OCI-LY1 (cell line): ENCODE data around the gene SH3BGRL2.
"Not testable (repeated sequence)": the region's sequence is repeated elsewhere in the genome, so short reads cannot be mapped to it uniquely, and the experiment has no call there.

Experiments
- H2AFZ ChIP-seq: fragments of 200-600 bp; sonication (generic), shearing (Covaris generic); 2 replicates; pipeline ENCODE4 v1.6.0; 2014; ENCODE audit warnings: antibody characterized with exemption, mild to moderate bottlenecking, low read length
- H3F3A ChIP-seq: fragments of 200-600 bp; sonication (generic), shearing (Covaris generic); 2 replicates; pipeline ENCODE4 v1.6.0; 2014; ENCODE audit warnings: mild to moderate bottlenecking, antibody characterized with exemption, low read length, moderate library complexity; ENCODE audit not compliant: insufficient read depth
- H3K27ac ChIP-seq: fragments of 200-600 bp; sonication (generic); 2 replicates; pipeline ENCODE4 v1.5.1; 2014; ENCODE audit warnings: low read length, mixed run types, mild to moderate bottlenecking, low read depth; ENCODE audit not compliant: poor library complexity, severe bottlenecking
- H3K27me3 ChIP-seq: fragments of 200-600 bp; sonication (generic); 2 replicates; pipeline ENCODE4 v1.6.0; 2014; ENCODE audit warnings: antibody characterized with exemption, mild to moderate bottlenecking, low read length, moderate library complexity; ENCODE audit not compliant: insufficient read depth
- H3K36me3 ChIP-seq: fragments of 200-600 bp; sonication (generic); 2 replicates; pipeline ENCODE4 v1.6.1; 2014; ENCODE audit warnings: mild to moderate bottlenecking, antibody characterized with exemption, low read length, moderate library complexity, mixed read lengths; ENCODE audit not compliant: insufficient read depth
- H3K4me1 ChIP-seq: fragments of 200-600 bp; sonication (generic); 2 replicates; pipeline ENCODE4 v1.5.1; 2014; ENCODE audit warnings: mild to moderate bottlenecking, low read length, moderate library complexity; ENCODE audit not compliant: insufficient read depth, severe bottlenecking
- H3K4me2 ChIP-seq: fragments of 200-600 bp; sonication (generic), shearing (Covaris generic); 2 replicates; pipeline ENCODE4 v1.6.1; 2014; ENCODE audit warnings: low read length
- H3K4me3 ChIP-seq: fragments of 200-600 bp; sonication (generic); 2 replicates; pipeline ENCODE4 v1.5.1; 2014; ENCODE audit warnings: low read length, low read depth, mild to moderate bottlenecking, mixed read lengths; ENCODE audit not compliant: poor library complexity, severe bottlenecking
- H3K79me2 ChIP-seq: fragments of 200-600 bp; shearing (Covaris generic); 2 replicates; pipeline ENCODE4 v1.6.1; 2016; ENCODE audit warnings: mixed run types, low read length, mixed read lengths; ENCODE audit not compliant: insufficient read depth
- H3K9ac ChIP-seq: fragments of 200-600 bp; sonication (generic), shearing (Covaris generic); 2 replicates; pipeline ENCODE4 v1.6.1; 2014; ENCODE audit warnings: mild to moderate bottlenecking, low read length, mixed read lengths
- H3K9me2 ChIP-seq: fragments of 200-600 bp; sonication (generic), shearing (Covaris generic); 2 replicates; pipeline ENCODE4 v1.6.1; 2014; ENCODE audit warnings: low read depth, mild to moderate bottlenecking, low read length, mixed read lengths
- H3K9me3 ChIP-seq: fragments of 200-600 bp; shearing (Covaris generic); 2 replicates; pipeline ENCODE4 v1.6.1; 2014; ENCODE audit warnings: low read length, mixed read lengths
- H4K20me1 ChIP-seq: fragments of 200-600 bp; sonication (generic), shearing (Covaris generic); 2 replicates; pipeline ENCODE4 v1.6.0; 2016; ENCODE audit warnings: mild to moderate bottlenecking, low read length; ENCODE audit not compliant: insufficient read depth
- CTCF ChIP-seq: fragments of 200-600 bp; sonication (generic), shearing (Covaris generic); IDR thresholded peaks from 2 replicates; pipeline ENCODE4 v1.5.1; 2017; ENCODE audit warnings: mild to moderate bottlenecking, antibody characterized with exemption, low read length, moderate library complexity, mixed read lengths
- EZH2 ChIP-seq: fragments of 200-600 bp; sonication (generic), shearing (Covaris generic); IDR thresholded peaks from 2 replicates; pipeline ENCODE4 v1.8.0; 2017; ENCODE audit warnings: borderline replicate concordance, mixed run types, mild to moderate bottlenecking, antibody characterized with exemption, low read length, moderate library complexity, mixed read lengths

SH3BGRL2 gene

GRCh38 chr6:79735183-79735582 lies 104.1 kb downstream of the SH3BGRL2 start:
- Histone ChIP-seq H3K9me3 (no peaks in the 10 kb centered on the region), H3K79me2 (no peaks in the 10 kb centered on the region), H3K27ac (no peak overlapping the region), H3F3A (no peaks in the 10 kb centered on the region), H3K36me3 (no peaks in the 10 kb centered on the region), H3K4me2 (no peak overlapping the region), H3K27me3 (no peaks in the 10 kb centered on the region), H3K9me2 (no peaks in the 10 kb centered on the region), H4K20me1 (no peaks in the 10 kb centered on the region), H3K4me1 (no peaks in the 10 kb centered on the region), H3K4me3 (no peak overlapping the region), H3K9ac (no peak overlapping the region), H2AFZ (no peak overlapping the region)
- TF ChIP-seq EZH2 = no peak
- TF ChIP-seq CTCF = no peak

GRCh38 chr6:79737172-79737571 lies 106.0 kb downstream of the SH3BGRL2 start:
- Histone ChIP-seq H2AFZ (no peak overlapping the region), H3K79me2 (no peaks in the 10 kb centered on the region), H3K9ac (no peak overlapping the region), H3K9me3 (no peaks in the 10 kb centered on the region), H3K4me1 (no peaks in the 10 kb centered on the region), H3K4me3 (no peak overlapping the region), H3K36me3 (no peaks in the 10 kb centered on the region), H3K27ac (no peak overlapping the region), H4K20me1 (no peaks in the 10 kb centered on the region), H3K9me2 (no peaks in the 10 kb centered on the region), H3F3A (no peaks in the 10 kb centered on the region), H3K4me2 (no peak overlapping the region), H3K27me3 (no peaks in the 10 kb centered on the region)
- TF ChIP-seq CTCF (no peak), EZH2 (no peak)

GRCh38 chr6:79742030-79742429 lies 110.9 kb downstream of the SH3BGRL2 start:
- Histone ChIP-seq H3K79me2 (no peaks in the 10 kb centered on the region), H3K9ac (no peak overlapping the region), H4K20me1 (no peaks in the 10 kb centered on the region), H3K9me2 (no peaks in the 10 kb centered on the region), H3K27ac (no peak overlapping the region), H3K36me3 (no peaks in the 10 kb centered on the region), H3K4me3 (no peak overlapping the region), H3K27me3 (no peaks in the 10 kb centered on the region), H3K9me3 (no peaks in the 10 kb centered on the region), H3K4me1 (no peaks in the 10 kb centered on the region), H3F3A (no peaks in the 10 kb centered on the region), H2AFZ (no peak overlapping the region), H3K4me2 (no peak overlapping the region)
- TF ChIP-seq CTCF (no peak), EZH2 (no peak)

GRCh38 chr6:79745282-79745681 lies 114.2 kb downstream of the SH3BGRL2 start:
- not testable (repeated sequence) for H3K27me3 ChIP-seq, H3K4me2 ChIP-seq, H3K36me3 ChIP-seq, H3F3A ChIP-seq, H3K4me1 ChIP-seq, H3K4me3 ChIP-seq, H3K9me3 ChIP-seq, H2AFZ ChIP-seq, H3K9me2 ChIP-seq, H3K9ac ChIP-seq, H3K79me2 ChIP-seq, H3K27ac ChIP-seq, H4K20me1 ChIP-seq

GRCh38 chr6:79746325-79746724 lies 115.2 kb downstream of the SH3BGRL2 start:
- H3K9me3 ChIP-seq, H3K9me2 ChIP-seq, H3K4me3 ChIP-seq, H3F3A ChIP-seq, H4K20me1 ChIP-seq, H3K9ac ChIP-seq, H3K27ac ChIP-seq, H3K27me3 ChIP-seq, H3K4me2 ChIP-seq, H2AFZ ChIP-seq, H3K79me2 ChIP-seq, H3K36me3 ChIP-seq, H3K4me1 ChIP-seq: not testable (repeated sequence)
